Endothelial cell of umbilical vein (primary cell): ENCODE data around the gene C12orf43.

ENCODE experiments used
- CTCF ChIP-seq, 2 donors: IDR thresholded peaks; 1 replicate in 1 of 2; 2 replicates in 1 of 2; pipeline ENCODE4 v1.5.1; 2011; ENCODE audit warnings: low read length in 2 of 2, mild to moderate bottlenecking in 2 of 2, moderate library complexity in 2 of 2, control low read depth in 1 of 2, inconsistent platforms in 1 of 2, low read depth in 1 of 2; ENCODE audit not compliant: insufficient read depth in 1 of 2; ENCODE audit errors: extremely low read depth in 1 of 2
- MAX ChIP-seq: IDR thresholded peaks from 2 replicates; pipeline ENCODE4 v1.6.1; 2011; ENCODE audit not compliant: insufficient read depth, insufficient read length
- POLR2A ChIP-seq: IDR thresholded peaks from 2 replicates; pipeline ENCODE4 v1.6.1; 2012; ENCODE audit warnings: low read depth, mild to moderate bottlenecking, control low read depth, low read length
- POLR2AphosphoS5 ChIP-seq: IDR thresholded peaks from 2 replicates; pipeline ENCODE4 v1.6.1; 2012; ENCODE audit warnings: low read depth, mild to moderate bottlenecking, control low read depth, low read length, moderate library complexity; ENCODE audit not compliant: insufficient read depth

- TF ChIP-seq CTCF (IDR thresholded peaks at IDR 0.05; ENCODE audit: extremely low read depth in 1 of 2, insufficient read depth in 1 of 2, low read depth in 1 of 2, low read length in 2 of 2) (no peak), POLR2AphosphoS5 (no peak), POLR2A (no peak), MAX (no peak)
These were observed 14.3 kb downstream of the C12orf43 start for GRCh38 chr12:121001841-121002483.
